Smooth muscle cell (in vitro differentiated cells): ENCODE measurements around the gene LRRC4C. TPM values are rescaled to one million over a fixed set of nuclear protein-coding genes. Genes with fewer than 3 reads are reported as not detected.

Experiments used
- DNase-seq: peaks from one replicate; lab custom pipeline; 2025; ENCODE audit not compliant: unreplicated experiment; lab: John Stamatoyannopoulos, UW
- H2AFZ ChIP-seq: fragments of 200-600 bp; sonication (generic); 2 replicates; pipeline ENCODE4 v1.6.0; 2016; ENCODE audit warnings: antibody characterized with exemption, low read depth, mild to moderate bottlenecking
- H3F3A ChIP-seq: fragments of 200-600 bp; sonication (generic); 2 replicates; pipeline ENCODE4 v1.6.0; 2017; ENCODE audit warnings: antibody characterized with exemption, low read depth
- H3K27ac ChIP-seq: fragments of 200-600 bp; sonication (generic); 2 replicates; pipeline ENCODE4 v1.5.1; 2016; ENCODE audit warnings: low read depth, mild to moderate bottlenecking
- H3K27me3 ChIP-seq: fragments of 200-600 bp; sonication (generic); 2 replicates; pipeline ENCODE4 v1.6.1; 2016; ENCODE audit warnings: low read depth, mild to moderate bottlenecking
- H3K36me3 ChIP-seq: fragments of 200-600 bp; sonication (generic); 2 replicates; pipeline ENCODE4 v1.5.1; 2016; ENCODE audit warnings: low read depth
- H3K4me1 ChIP-seq: fragments of 200-600 bp; sonication (generic); 2 replicates; pipeline ENCODE4 v1.5.1; 2016; ENCODE audit warnings: low read depth
- H3K4me2 ChIP-seq: fragments of 200-600 bp; sonication (generic); 2 replicates; pipeline ENCODE4 v1.6.0; 2016; ENCODE audit warnings: mild to moderate bottlenecking
- H3K4me3 ChIP-seq: fragments of 200-600 bp; sonication (generic); 2 replicates; pipeline ENCODE4 v1.5.1; 2016; ENCODE audit warnings: mild to moderate bottlenecking
- H3K79me2 ChIP-seq: fragments of 200-600 bp; sonication (generic); 2 replicates; pipeline ENCODE4 v1.6.0; 2016; ENCODE audit warnings: low read depth, mild to moderate bottlenecking
- H3K9ac ChIP-seq: fragments of 200-600 bp; sonication (generic); 2 replicates; pipeline ENCODE4 v1.6.0; 2016; ENCODE audit warnings: low read depth
- H3K9me3 ChIP-seq: fragments of 200-600 bp; sonication (generic); replicated peaks from 2 replicates; pipeline ENCODE4 v1.5.1; 2016; ENCODE audit warnings: low read depth
- H4K20me1 ChIP-seq: fragments of 200-600 bp; sonication (generic); 2 replicates; pipeline ENCODE4 v1.6.0; 2016; ENCODE audit warnings: low read depth
- WGBS: methylation state at CpG from one replicate; pipeline ENCODE4 v1.1.7; 2016; ENCODE audit warnings: low lambda C conversion rate; 5-methylcytosine and 5-hydroxymethylcytosine counted together
- polyA plus RNA-seq: library from polyadenylated mRNA; unstranded; fragments of >200 nt; fragmentation: Nextera tagmentation; extraction: Ambion mirVana; gene quantifications from 2 replicates; pipeline ENCODE4 v1.2.1, GENCODE V29; 2016
- total RNA-seq: library from RNA; depleted of rRNA; stranded (reverse); fragments of >200 nt; gene quantifications from 2 replicates; pipeline ENCODE4 v1.2.3, GENCODE V29; 2014
- TF ChIP-seq, protein P1 (sequence below): fragments of 200-600 bp; sonication (generic); IDR thresholded peaks from 2 replicates; pipeline ENCODE4 v1.5.1; 2017; ENCODE audit warnings: borderline replicate concordance, mild to moderate bottlenecking, antibody characterized with exemption; ENCODE audit not compliant: insufficient read depth, poor library complexity, severe bottlenecking

The LRRC4C gene
- total and polyA plus RNA-seq, 2 experiments from 2014 or later: 7.3 to 10.1 TPM

DNA sequence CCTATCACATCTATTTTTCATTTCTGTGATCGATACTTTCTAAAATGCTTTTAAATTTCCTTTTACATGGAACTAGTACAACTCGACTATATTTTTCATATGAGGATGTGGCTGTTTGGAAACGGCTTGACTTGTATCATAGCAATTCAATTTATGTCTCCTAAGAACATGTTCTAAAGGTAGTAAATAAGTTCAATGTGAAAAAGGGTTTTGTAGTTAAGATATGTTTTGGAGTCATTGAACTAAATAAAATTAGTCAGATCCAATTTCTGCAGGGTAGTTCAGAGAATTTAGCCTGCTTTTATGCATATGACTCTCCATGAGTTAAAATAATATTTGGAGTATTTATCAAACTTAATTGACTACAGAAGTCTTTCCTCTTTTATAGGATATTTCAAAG, 1121.4 kb downstream of the LRRC4C start:
- Histone ChIP-seq H3K27ac (peak overlapping the region; percentile 34), H3K27me3 (no peaks in the 10 kb centered on the region), H3K79me2 (no peaks in the 10 kb centered on the region), H3K9me3 (no peaks in the 10 kb centered on the region), H3K4me3 (no peak overlapping the region), H3K36me3 (no peaks in the 10 kb centered on the region), H3K9ac (no peak overlapping the region), H3K4me2 (no peak overlapping the region), H4K20me1 (no peaks in the 10 kb centered on the region), H3F3A (no peaks in the 10 kb centered on the region), H2AFZ (peak overlapping the region; percentile 79), H3K4me1 (peaks cover 7% of the 10 kb centered on the region)
- TF ChIP-seq, protein P1, sequence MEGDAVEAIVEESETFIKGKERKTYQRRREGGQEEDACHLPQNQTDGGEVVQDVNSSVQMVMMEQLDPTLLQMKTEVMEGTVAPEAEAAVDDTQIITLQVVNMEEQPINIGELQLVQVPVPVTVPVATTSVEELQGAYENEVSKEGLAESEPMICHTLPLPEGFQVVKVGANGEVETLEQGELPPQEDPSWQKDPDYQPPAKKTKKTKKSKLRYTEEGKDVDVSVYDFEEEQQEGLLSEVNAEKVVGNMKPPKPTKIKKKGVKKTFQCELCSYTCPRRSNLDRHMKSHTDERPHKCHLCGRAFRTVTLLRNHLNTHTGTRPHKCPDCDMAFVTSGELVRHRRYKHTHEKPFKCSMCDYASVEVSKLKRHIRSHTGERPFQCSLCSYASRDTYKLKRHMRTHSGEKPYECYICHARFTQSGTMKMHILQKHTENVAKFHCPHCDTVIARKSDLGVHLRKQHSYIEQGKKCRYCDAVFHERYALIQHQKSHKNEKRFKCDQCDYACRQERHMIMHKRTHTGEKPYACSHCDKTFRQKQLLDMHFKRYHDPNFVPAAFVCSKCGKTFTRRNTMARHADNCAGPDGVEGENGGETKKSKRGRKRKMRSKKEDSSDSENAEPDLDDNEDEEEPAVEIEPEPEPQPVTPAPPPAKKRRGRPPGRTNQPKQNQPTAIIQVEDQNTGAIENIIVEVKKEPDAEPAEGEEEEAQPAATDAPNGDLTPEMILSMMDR: no peak
- WGBS: 98% methylated on average over 3 of the region's 3 CpGs
- no peak for DNase-seq

DNA sequence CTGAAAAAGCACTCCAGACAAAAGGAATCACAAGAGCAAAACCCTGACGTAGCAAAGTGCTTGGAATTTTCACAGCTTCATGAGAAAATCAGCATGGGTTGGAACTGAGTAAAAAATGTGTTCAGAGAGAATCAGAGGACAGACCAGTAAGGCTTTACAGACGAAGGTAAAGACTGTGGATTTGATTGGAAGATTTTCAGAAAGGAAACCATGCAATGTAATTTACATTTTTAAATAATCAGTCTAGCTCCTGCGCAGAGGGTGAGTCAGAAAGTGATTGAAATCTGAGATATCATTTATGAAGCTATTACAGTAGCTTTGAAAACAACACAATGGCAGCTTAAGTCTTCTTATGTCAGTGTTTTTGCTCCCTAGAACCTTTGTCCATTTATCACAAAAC, 1122.3 kb downstream of the LRRC4C start:
- no peaks in the 10 kb centered on the region for H3K36me3 ChIP-seq
- H2AFZ ChIP-seq: peak overlapping the region; percentile 66
- peaks cover 7% of the 10 kb centered on the region for H3K4me1 ChIP-seq
- no peaks in the 10 kb centered on the region for H3K9me3 ChIP-seq
- no peaks in the 10 kb centered on the region for H4K20me1 ChIP-seq
- no peak overlapping the region for H3K27ac ChIP-seq
- H3K4me2 ChIP-seq: no peak overlapping the region
- H3K9ac ChIP-seq: no peak overlapping the region
- 33% methylated on average over 3 of the region's 3 CpGs for WGBS
- no peaks in the 10 kb centered on the region for H3F3A ChIP-seq
- no peaks in the 10 kb centered on the region for H3K79me2 ChIP-seq
- no peak for DNase-seq
- H3K4me3 ChIP-seq: no peak overlapping the region
- no peaks in the 10 kb centered on the region for H3K27me3 ChIP-seq
- TF ChIP-seq, protein P1: no peak

DNA sequence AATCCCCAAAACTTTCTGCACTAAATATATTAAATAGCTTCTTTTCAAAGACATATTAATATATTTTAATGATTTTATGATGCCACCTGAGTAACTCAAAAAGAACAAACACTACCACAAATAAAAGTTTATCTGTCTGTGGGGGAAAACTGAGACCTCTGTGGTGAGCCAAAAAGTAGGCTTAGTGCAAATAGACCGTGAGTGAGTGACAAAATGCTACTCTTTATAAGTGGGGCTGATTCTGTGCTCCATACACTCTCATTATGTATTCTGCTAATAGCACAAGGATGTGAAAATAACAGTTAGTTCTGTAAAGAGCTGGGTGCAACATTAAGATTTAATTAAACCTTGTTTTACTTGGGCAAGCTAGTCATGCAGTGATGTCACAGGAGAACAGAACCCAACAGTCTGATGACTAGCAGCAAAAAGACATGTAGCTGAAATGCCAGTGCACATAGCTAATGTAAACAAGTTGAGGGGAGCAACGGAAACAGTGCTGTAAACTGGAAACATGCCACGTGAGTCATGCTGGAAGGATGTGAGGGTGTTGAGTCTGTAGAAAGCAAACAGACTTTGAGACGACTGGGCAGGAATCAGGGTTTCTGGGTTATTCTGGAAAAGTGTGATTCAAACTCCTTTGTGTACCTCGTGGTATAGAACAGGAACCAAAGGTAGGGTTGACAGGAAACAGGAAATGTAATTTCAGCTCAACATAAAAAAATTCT, 1130.4 kb downstream of the LRRC4C start:
- peak; percentile 22 for DNase-seq
- H3K4me1 ChIP-seq: peaks cover 6% of the 10 kb centered on the region
- H3K27ac ChIP-seq: peak overlapping the region; percentile 98
- peaks cover 4% of the 10 kb centered on the region for H3F3A ChIP-seq
- H3K9ac ChIP-seq: peak overlapping the region; percentile 73
- 5% methylated on average over 5 of the region's 5 CpGs for WGBS
- no peaks in the 10 kb centered on the region for H4K20me1 ChIP-seq
- no peaks in the 10 kb centered on the region for H3K27me3 ChIP-seq
- H3K79me2 ChIP-seq: no peaks in the 10 kb centered on the region
- no peak overlapping the region for H3K4me3 ChIP-seq
- TF ChIP-seq, protein P1: no peak
- H3K4me2 ChIP-seq: peak overlapping the region; percentile 75
- no peaks in the 10 kb centered on the region for H3K9me3 ChIP-seq
- H2AFZ ChIP-seq: no peak overlapping the region
- H3K36me3 ChIP-seq: no peaks in the 10 kb centered on the region

DNA sequence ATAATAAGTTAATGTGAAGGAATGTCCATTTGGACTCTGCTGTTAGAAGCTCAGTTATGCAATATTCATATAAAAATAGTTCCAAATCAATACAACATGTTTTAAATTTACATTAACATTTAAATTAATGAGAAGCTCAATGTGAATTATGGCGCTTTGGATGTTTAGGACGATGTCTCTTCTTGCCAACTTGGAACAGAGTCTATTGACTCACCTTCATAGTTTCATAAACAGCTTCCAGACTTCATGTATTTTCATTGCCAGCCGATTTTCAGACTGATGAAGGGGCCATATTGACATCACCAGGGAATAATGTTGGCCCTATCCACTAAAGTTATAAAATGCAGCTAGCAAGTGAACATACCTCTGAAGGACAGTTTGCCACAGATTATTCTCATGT, 1136.2 kb downstream of the LRRC4C start:
- Histone ChIP-seq H3K79me2 (no peaks in the 10 kb centered on the region), H3K27me3 (no peaks in the 10 kb centered on the region), H4K20me1 (no peaks in the 10 kb centered on the region), H3F3A (peaks cover under 1% of the 10 kb centered on the region), H3K36me3 (no peaks in the 10 kb centered on the region), H3K27ac (no peak overlapping the region), H3K4me2 (no peak overlapping the region), H2AFZ (no peak overlapping the region), H3K4me3 (no peak overlapping the region), H3K9me3 (no peaks in the 10 kb centered on the region), H3K9ac (no peak overlapping the region), H3K4me1 (no peaks in the 10 kb centered on the region)
- TF ChIP-seq, protein P1: no peak
- 85% methylated on average over 3 of the region's 3 CpGs for WGBS
- no peak for DNase-seq
